AG09309 (cell line): Measurements from ENCODE around the gene SLC39A11.

ENCODE experiments used
- DNase-seq: peaks from one replicate; pipeline ENCODE4 v3.0.0-alpha.2; 2010; ENCODE audit warnings: low read depth
- H3K4me3 ChIP-seq: 2 replicates; pipeline ENCODE4 v1.5.1; 2011; ENCODE audit warnings: mild to moderate bottlenecking, low read depth, low read length, moderate library complexity; ENCODE audit not compliant: control insufficient read depth
- TF ChIP-seq, protein P1 (sequence below): IDR thresholded peaks from 2 replicates; pipeline ENCODE4 v1.5.1; 2011; ENCODE audit warnings: mild to moderate bottlenecking, low read depth, low read length, inconsistent platforms; ENCODE audit not compliant: insufficient read depth, control insufficient read depth; ENCODE audit errors: missing control alignments

Gene SLC39A11

GRCh38 chr17:73123606-73124320 lies 31.3 kb upstream of the SLC39A11 start:
- TF ChIP-seq, protein P1, sequence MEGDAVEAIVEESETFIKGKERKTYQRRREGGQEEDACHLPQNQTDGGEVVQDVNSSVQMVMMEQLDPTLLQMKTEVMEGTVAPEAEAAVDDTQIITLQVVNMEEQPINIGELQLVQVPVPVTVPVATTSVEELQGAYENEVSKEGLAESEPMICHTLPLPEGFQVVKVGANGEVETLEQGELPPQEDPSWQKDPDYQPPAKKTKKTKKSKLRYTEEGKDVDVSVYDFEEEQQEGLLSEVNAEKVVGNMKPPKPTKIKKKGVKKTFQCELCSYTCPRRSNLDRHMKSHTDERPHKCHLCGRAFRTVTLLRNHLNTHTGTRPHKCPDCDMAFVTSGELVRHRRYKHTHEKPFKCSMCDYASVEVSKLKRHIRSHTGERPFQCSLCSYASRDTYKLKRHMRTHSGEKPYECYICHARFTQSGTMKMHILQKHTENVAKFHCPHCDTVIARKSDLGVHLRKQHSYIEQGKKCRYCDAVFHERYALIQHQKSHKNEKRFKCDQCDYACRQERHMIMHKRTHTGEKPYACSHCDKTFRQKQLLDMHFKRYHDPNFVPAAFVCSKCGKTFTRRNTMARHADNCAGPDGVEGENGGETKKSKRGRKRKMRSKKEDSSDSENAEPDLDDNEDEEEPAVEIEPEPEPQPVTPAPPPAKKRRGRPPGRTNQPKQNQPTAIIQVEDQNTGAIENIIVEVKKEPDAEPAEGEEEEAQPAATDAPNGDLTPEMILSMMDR = no peak
- DNase-seq = no peak
- H3K4me3 ChIP-seq = no peak overlapping the region

DNA sequence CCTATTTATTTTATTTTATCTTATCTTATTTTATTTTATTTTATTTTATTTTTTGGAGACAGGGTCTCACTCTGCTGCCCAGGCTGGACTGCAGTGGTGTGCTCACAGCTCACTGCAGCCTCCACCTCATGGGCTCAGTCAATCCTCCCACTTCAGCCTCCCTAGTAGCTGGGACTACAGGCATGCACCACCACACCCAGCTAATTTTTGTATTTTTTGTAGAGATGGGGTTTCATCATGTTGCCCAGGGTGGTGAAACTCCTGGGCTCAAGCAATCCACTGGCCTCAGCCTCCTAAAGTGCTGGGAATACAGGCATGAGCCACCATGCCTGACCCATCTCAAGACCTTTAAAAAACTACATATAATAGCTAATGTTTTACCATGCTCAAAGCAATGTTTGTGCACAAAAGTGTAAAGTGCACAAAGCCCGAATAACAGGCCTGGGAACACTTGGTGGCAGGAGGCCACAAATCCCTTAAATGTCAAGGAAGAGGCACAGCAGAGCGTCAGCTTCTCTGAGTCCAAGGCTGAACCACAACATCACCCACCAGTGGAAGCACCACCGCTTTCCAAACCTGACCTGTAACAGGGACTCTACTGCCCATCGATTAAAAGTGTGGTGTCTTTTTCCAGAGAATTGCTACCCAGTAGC lies 30.6 kb upstream of the SLC39A11 start:
- no peak for DNase-seq
- no peak overlapping the region for H3K4me3 ChIP-seq
- TF ChIP-seq, protein P1 = no peak

DNA sequence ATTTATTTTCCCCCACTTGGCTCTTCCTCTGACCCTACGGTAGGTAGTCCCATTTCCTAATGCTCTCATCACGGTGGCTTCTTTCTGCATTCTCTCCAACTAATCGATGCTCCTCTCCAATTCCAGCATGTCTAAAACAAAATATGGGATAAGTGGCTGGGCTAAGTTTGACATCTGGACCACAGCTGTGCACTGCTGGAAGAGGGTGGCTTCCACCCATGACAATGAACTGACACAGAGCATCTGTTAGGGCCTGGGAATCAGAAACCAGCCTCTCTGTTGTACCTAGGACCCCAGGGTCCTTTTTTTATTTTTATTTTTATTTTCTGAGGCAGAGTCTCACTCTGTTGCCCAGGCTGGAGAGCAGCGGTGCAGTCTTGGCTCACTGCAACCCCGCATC lies 29.0 kb upstream of the SLC39A11 start:
- no peak overlapping the region for H3K4me3 ChIP-seq
- DNase-seq = no peak
- TF ChIP-seq, protein P1 = no peak

GRCh38 chr17:73119631-73120030 lies 27.1 kb upstream of the SLC39A11 start:
- TF ChIP-seq, protein P1 = no peak
- no peak for DNase-seq

DNA sequence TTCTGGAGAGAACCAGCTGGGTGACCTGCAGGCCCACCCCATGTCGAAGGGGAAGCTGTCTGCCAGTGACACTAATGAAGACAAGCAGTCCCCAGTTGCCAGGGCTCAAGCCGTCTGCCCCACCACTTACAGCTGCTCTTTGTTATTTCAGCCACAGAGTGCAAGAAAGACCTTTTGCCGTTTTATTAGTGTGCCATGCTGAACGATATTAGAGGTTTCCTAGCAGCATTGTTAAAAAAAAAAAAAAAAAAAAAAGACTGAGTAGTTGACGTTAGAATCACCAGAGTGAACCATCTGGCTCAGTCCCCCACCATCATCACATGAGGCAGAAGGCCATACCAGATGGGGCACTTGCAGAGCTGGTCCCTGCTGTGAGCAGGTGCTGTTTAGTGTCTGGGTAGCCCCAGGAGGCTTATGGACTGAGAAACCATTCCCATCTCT lies 26.5 kb upstream of the SLC39A11 start:
- no peak overlapping the region for H3K4me3 ChIP-seq
- no peak for DNase-seq
- TF ChIP-seq, protein P1 = no peak

More at GRCh38 chr17:73119631-73120030, 27.1 kb upstream of the SLC39A11 start:
- no peak overlapping the region for H3K4me3 ChIP-seq

- H3K4me3 ChIP-seq = no peak overlapping the region
- TF ChIP-seq, protein P1 = no peak
- no peak for DNase-seq
These were observed 25.7 kb upstream of the SLC39A11 start for GRCh38 chr17:73118139-73118538.
